Dedifferentiated amniotic fluid mesenchymal stem cell (primary cell): ENCODE data around the gene CA11.
"Not testable (repeated sequence)": the region's sequence is repeated elsewhere in the genome, so short reads cannot be mapped to it uniquely, and the experiment has no call there.

Source experiments
- DNase-seq: peaks from one replicate; pipeline ENCODE4 v3.0.0-alpha.2; 2016; ENCODE audit errors: extremely low spot score

Gene CA11

GRCh38 chr19:48641850-48642249 is 4.1 kb downstream of the CA11 start:
- DNase-seq, result no peak

GRCh38 chr19:48639483-48640375 is 6.3 kb downstream of the CA11 start:
- DNase-seq, result no peak

GRCh38 chr19:48638831-48639381 is 7.1 kb downstream of the CA11 start:
- no peak for DNase-seq

- peak; percentile 94 for DNase-seq
Measured at GRCh38 chr19:48637948-48638830, 7.8 kb downstream of the CA11 start.

- peak; percentile 98 for DNase-seq
Measured at GRCh38 chr19:48637449-48637947, 8.5 kb downstream of the CA11 start.

- no peak for DNase-seq
Measured at GRCh38 chr19:48636859-48637448, 9.0 kb downstream of the CA11 start, which contains the start of gene DBP. Gene DBP, minus strand, starts transcription at chr19:48637379. Its CDS starts 385 bp downstream, at chr19:48636994.

GRCh38 chr19:48635966-48636858 is 9.8 kb downstream of the CA11 start:
- DNase-seq, result no peak

- DNase-seq, result no peak
Measured at GRCh38 chr19:48635263-48635965, 10.6 kb downstream of the CA11 start.

- peak; percentile 74 for DNase-seq
Measured at GRCh38 chr19:48634424-48635262, 11.3 kb downstream of the CA11 start.

GRCh38 chr19:48634036-48634342 is 12.0 kb downstream of the CA11 start:
- DNase-seq, result no peak

GRCh38 chr19:48633148-48634035 is 12.6 kb downstream of the CA11 start:
- no peak for DNase-seq

- no peak for DNase-seq
Measured at GRCh38 chr19:48632692-48633147, 13.3 kb downstream of the CA11 start.

- DNase-seq, result not testable (repeated sequence)
Measured at GRCh38 chr19:48632286-48632685, 13.7 kb downstream of the CA11 start.

- no peak for DNase-seq
Measured at GRCh38 chr19:48631225-48631624, 14.8 kb downstream of the CA11 start.

GRCh38 chr19:48630296-48631063 is 15.5 kb downstream of the CA11 start:
- DNase-seq, result no peak

GRCh38 chr19:48629599-48630295 is 16.2 kb downstream of the CA11 start:
- DNase-seq, result no peak

- DNase-seq, result no peak
Measured at GRCh38 chr19:48629297-48629598, 16.7 kb downstream of the CA11 start.
